ENCODE results near the gene EXTL1.

The EXTL1 gene

GRCh38 chr1:25987951-25988350, 33.6 kb upstream of the EXTL1 start:
- Histone ChIP-seq H3K9me3 (replicated peaks in 1 of 11) (no peaks in the 10 kb centered on the region), H3K36me3 (peaks cover 40 to 63% (median 49%) of the 10 kb centered on the region in 11 experiments), H3K4me3 (no peak overlapping the region), H4K20me1 (no peaks in the 10 kb centered on the region; a peak in 1 of 22 replicates), H3K4me2 (no peak overlapping the region), H3K27ac (peak overlapping the region in 4 of 11 experiments; percentile 8 to 46 (median 41); a peak in 4 of 22 replicates), H3K9ac (no peak overlapping the region), H3K27me3 (no peaks in the 10 kb centered on the region), H3K4me1 (peaks cover 36 to 49% (median 41%) of the 10 kb centered on the region in 10 experiments)
- TF ChIP-seq Cebpa-rat (IDR thresholded peaks at IDR 0.05): no peak

- H4K20me1 ChIP-seq: no peaks in the 10 kb centered on the region; a peak in 1 of 22 replicates
- no peaks in the 10 kb centered on the region for H3K27me3 ChIP-seq
- H3K9ac ChIP-seq: peak overlapping the region in 10 of 11 experiments; percentile 29 to 77 (median 69); a peak in 16 of 22 replicates
- no peaks in the 10 kb centered on the region for H3K9me3 ChIP-seq (replicated peaks in 1 of 11)
- H3K4me1 ChIP-seq: peaks cover 39 to 64% (median 56%) of the 10 kb centered on the region in 10 experiments
- no peak for TF ChIP-seq Cebpa-rat (IDR thresholded peaks at IDR 0.05)
- peak overlapping the region; percentile 75 to 93 (median 87) for H3K4me2 ChIP-seq
- peak overlapping the region in 6 of 10 experiments; percentile 50 to 58 (median 54); a peak in 9 of 20 replicates for H3K4me3 ChIP-seq
- peak overlapping the region in 9 of 11 experiments; percentile 45 to 100 (median 79); a peak in 17 of 22 replicates for H3K27ac ChIP-seq
- peaks cover 23 to 49% (median 34%) of the 10 kb centered on the region in 11 experiments for H3K36me3 ChIP-seq
Observed at GRCh38 chr1:25989440-25990234, 31.9 kb upstream of the EXTL1 start.

GRCh38 chr1:25990251-25990650, 31.3 kb upstream of the EXTL1 start:
- Histone ChIP-seq H3K27me3 (no peaks in the 10 kb centered on the region), H4K20me1 (no peaks in the 10 kb centered on the region; a peak in 1 of 22 replicates), H3K9me3 (replicated peaks in 1 of 11) (no peaks in the 10 kb centered on the region), H3K4me3 (peak overlapping the region in 8 of 10 experiments; percentile 4 to 58 (median 52); a peak in 14 of 20 replicates), H3K4me2 (peak overlapping the region; percentile 75 to 93 (median 87)), H3K4me1 (peaks cover 39 to 70% (median 59%) of the 10 kb centered on the region in 10 experiments), H3K9ac (peak overlapping the region; percentile 5 to 77 (median 67); a peak in 19 of 22 replicates), H3K36me3 (peaks cover 18 to 44% (median 30%) of the 10 kb centered on the region in 11 experiments), H3K27ac (peak overlapping the region in 9 of 11 experiments; percentile 45 to 100 (median 79); a peak in 18 of 22 replicates)
- TF ChIP-seq Cebpa-rat (IDR thresholded peaks at IDR 0.05): no peak

GRCh38 chr1:25990702-25991395, 30.7 kb upstream of the EXTL1 start:
- peak in 2 of 11 experiments; percentile 45 to 69; a peak in 4 of 22 replicates for TF ChIP-seq Cebpa-rat (IDR thresholded peaks at IDR 0.05)
- H3K4me2 ChIP-seq: peak overlapping the region; percentile 75 to 93 (median 87)
- no peaks in the 10 kb centered on the region for H3K9me3 ChIP-seq (replicated peaks in 1 of 11)
- no peaks in the 10 kb centered on the region; a peak in 1 of 22 replicates for H4K20me1 ChIP-seq
- H3K4me3 ChIP-seq: peak overlapping the region in 8 of 10 experiments; percentile 4 to 58 (median 52); a peak in 14 of 20 replicates
- peaks cover 12 to 38% (median 24%) of the 10 kb centered on the region in 11 experiments for H3K36me3 ChIP-seq
- H3K9ac ChIP-seq: peak overlapping the region; percentile 5 to 77 (median 67); a peak in 19 of 22 replicates
- peak overlapping the region in 9 of 11 experiments; percentile 45 to 100 (median 79); a peak in 18 of 22 replicates for H3K27ac ChIP-seq
- peaks cover 45 to 76% (median 65%) of the 10 kb centered on the region in 10 experiments for H3K4me1 ChIP-seq
- H3K27me3 ChIP-seq: no peaks in the 10 kb centered on the region

- Histone ChIP-seq H3K4me1 (peaks cover 58 to 89% (median 78%) of the 10 kb centered on the region in 10 experiments), H3K36me3 (peaks cover 11 to 27% (median 19%) of the 10 kb centered on the region in 11 experiments; a peak in 21 of 22 replicates), H3K9ac (peak overlapping the region in 4 of 11 experiments; percentile 10 to 38 (median 25); a peak in 5 of 22 replicates), H3K4me3 (no peak overlapping the region), H3K9me3 (replicated peaks in 1 of 11) (no peaks in the 10 kb centered on the region), H3K27me3 (no peaks in the 10 kb centered on the region), H3K4me2 (peak overlapping the region; percentile 7 to 90 (median 36); a peak in 18 of 22 replicates), H4K20me1 (no peaks in the 10 kb centered on the region; a peak in 1 of 22 replicates), H3K27ac (peak overlapping the region in 9 of 11 experiments; percentile 37 to 100 (median 79); a peak in 16 of 22 replicates)
- TF ChIP-seq Cebpa-rat (IDR thresholded peaks at IDR 0.05): no peak
Observed at GRCh38 chr1:25991937-25992688, 29.5 kb upstream of the EXTL1 start.

- Histone ChIP-seq H3K9ac (no peak overlapping the region), H3K4me2 (peak overlapping the region in 10 of 11 experiments; percentile 15 to 90 (median 42); a peak in 17 of 22 replicates), H3K36me3 (peaks cover 5 to 20% (median 14%) of the 10 kb centered on the region in 11 experiments; a peak in 20 of 22 replicates), H3K4me1 (peaks cover 58 to 93% (median 84%) of the 10 kb centered on the region in 10 experiments), H3K27ac (peak overlapping the region in 6 of 11 experiments; percentile 74 to 100 (median 99); a peak in 11 of 22 replicates), H3K9me3 (replicated peaks in 1 of 11) (no peaks in the 10 kb centered on the region), H4K20me1 (no peaks in the 10 kb centered on the region; a peak in 1 of 22 replicates), H3K27me3 (no peaks in the 10 kb centered on the region), H3K4me3 (no peak overlapping the region)
- TF ChIP-seq Cebpa-rat (IDR thresholded peaks at IDR 0.05): no peak
Observed at GRCh38 chr1:25992689-25993171, 28.8 kb upstream of the EXTL1 start.

GRCh38 chr1:25993197-25993951, 28.2 kb upstream of the EXTL1 start:
- Histone ChIP-seq H3K9ac (peak overlapping the region in 1 of 11 experiments; percentile 1; a peak in 2 of 22 replicates), H3K9me3 (replicated peaks in 1 of 11) (no peaks in the 10 kb centered on the region), H3K36me3 (peaks cover 0 to 14% (median 8%) of the 10 kb centered on the region in 11 experiments; a peak in 12 of 22 replicates), H4K20me1 (no peaks in the 10 kb centered on the region; a peak in 1 of 22 replicates), H3K4me3 (no peak overlapping the region), H3K27ac (peak overlapping the region in 6 of 11 experiments; percentile 7 to 100 (median 99); a peak in 10 of 22 replicates), H3K4me1 (peaks cover 59 to 91% (median 86%) of the 10 kb centered on the region in 10 experiments), H3K27me3 (no peaks in the 10 kb centered on the region), H3K4me2 (peak overlapping the region in 8 of 11 experiments; percentile 5 to 90 (median 48); a peak in 15 of 22 replicates)
- TF ChIP-seq Cebpa-rat (IDR thresholded peaks at IDR 0.05): no peak
